Loucy (cell line): Measurements from ENCODE around the gene ZDHHC4.

Experiments used
- H2AFZ ChIP-seq: fragments of 200-600 bp; sonication (generic); 2 replicates; pipeline ENCODE4 v1.6.0; 2016; ENCODE audit warnings: antibody characterized with exemption, mild to moderate bottlenecking, low read length, moderate library complexity
- H3F3A ChIP-seq: fragments of 200-600 bp; 2 replicates; pipeline ENCODE4 v1.6.0; 2016; ENCODE audit warnings: antibody characterized with exemption, low read depth, mild to moderate bottlenecking
- H3K27me3 ChIP-seq: fragments of 200-600 bp; sonication (generic); 2 replicates; pipeline ENCODE4 v1.6.1; 2014; ENCODE audit warnings: low read length, mild to moderate bottlenecking; ENCODE audit not compliant: insufficient read depth, poor library complexity, severe bottlenecking
- H3K36me3 ChIP-seq: fragments of 200-600 bp; sonication (generic); 2 replicates; pipeline ENCODE4 v1.6.1; 2016; ENCODE audit warnings: low read length; ENCODE audit not compliant: insufficient read depth
- H3K4me1 ChIP-seq: fragments of 200-600 bp; sonication (generic); 2 replicates; pipeline ENCODE4 v1.5.1; 2014; ENCODE audit warnings: low read length, mild to moderate bottlenecking; ENCODE audit not compliant: insufficient read depth, poor library complexity, severe bottlenecking
- H3K4me2 ChIP-seq: fragments of 200-600 bp; sonication (generic); 2 replicates; pipeline ENCODE4 v1.6.0; 2014; ENCODE audit warnings: antibody characterized with exemption, low read length, low read depth, mild to moderate bottlenecking; ENCODE audit not compliant: poor library complexity, severe bottlenecking
- H3K4me3 ChIP-seq: fragments of 200-600 bp; sonication (generic); 2 replicates; pipeline ENCODE4 v1.5.1; 2014; ENCODE audit warnings: low read length, mild to moderate bottlenecking, mixed read lengths; ENCODE audit not compliant: poor library complexity, severe bottlenecking
- H3K79me2 ChIP-seq: fragments of 200-600 bp; sonication (generic); 2 replicates; pipeline ENCODE4 v1.6.1; 2014; ENCODE audit warnings: low read length; ENCODE audit not compliant: insufficient read depth
- H3K9ac ChIP-seq: fragments of 200-600 bp; sonication (generic); 2 replicates; pipeline ENCODE4 v1.6.0; 2014; ENCODE audit warnings: mild to moderate bottlenecking, low read depth, low read length, moderate library complexity; ENCODE audit not compliant: poor library complexity, severe bottlenecking
- H3K9me2 ChIP-seq: fragments of 200-600 bp; sonication (generic); replicated peaks from 2 replicates; pipeline ENCODE4 v1.6.1; 2016; ENCODE audit warnings: low read depth, low read length, mixed read lengths
- H3K9me3 ChIP-seq: fragments of 200-600 bp; sonication (generic); 2 replicates; pipeline ENCODE4 v1.6.1; 2014; ENCODE audit warnings: mild to moderate bottlenecking, antibody characterized with exemption, low read length, low read depth; ENCODE audit not compliant: insufficient read depth
- H4K20me1 ChIP-seq: fragments of 200-600 bp; sonication (generic); 2 replicates; pipeline ENCODE4 v1.6.0; 2014; ENCODE audit warnings: antibody characterized with exemption, low read length, mild to moderate bottlenecking; ENCODE audit not compliant: insufficient read depth, poor library complexity, severe bottlenecking
- CTCF ChIP-seq: fragments of 200-600 bp; sonication (generic); conservative IDR thresholded peaks from 2 replicates; pipeline ENCODE4 v1.5.1; 2014; ENCODE audit warnings: mild to moderate bottlenecking, antibody characterized with exemption, low read length
- EZH2phosphoT487 ChIP-seq: fragments of 200-600 bp; IDR thresholded peaks from 2 replicates; pipeline ENCODE4 v1.6.1; 2018; ENCODE audit warnings: antibody characterized with exemption, mild to moderate bottlenecking, moderate library complexity, borderline replicate concordance

Gene ZDHHC4

DNA sequence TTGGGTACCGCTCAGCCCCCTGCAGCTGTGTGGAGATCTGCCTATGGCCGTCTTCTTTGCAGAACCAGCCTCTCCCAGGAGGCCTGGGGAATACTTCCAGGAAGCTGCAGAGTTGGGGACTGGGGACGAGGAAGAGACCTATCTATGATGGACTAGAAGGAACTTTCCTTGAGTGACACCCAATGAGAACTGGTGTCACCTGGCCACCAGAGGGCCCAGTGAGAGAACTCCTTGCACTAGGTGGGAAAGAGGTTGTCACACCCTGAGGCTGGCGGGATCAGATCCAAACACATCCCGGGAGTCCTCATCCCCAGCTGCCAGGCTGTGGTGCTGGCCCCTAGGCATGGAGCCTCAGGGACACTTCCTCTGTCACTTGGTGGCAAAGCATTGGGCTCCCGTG lies 21.1 kb upstream of the ZDHHC4 start:
- H3K9me3 ChIP-seq = no peaks in the 10 kb centered on the region
- H3K9me2 ChIP-seq = no peaks in the 10 kb centered on the region
- H3K4me1 ChIP-seq = no peaks in the 10 kb centered on the region
- no peak overlapping the region for H3K4me2 ChIP-seq
- H4K20me1 ChIP-seq = no peaks in the 10 kb centered on the region
- no peak overlapping the region for H2AFZ ChIP-seq
- no peaks in the 10 kb centered on the region for H3K36me3 ChIP-seq
- H3F3A ChIP-seq = no peaks in the 10 kb centered on the region
- H3K9ac ChIP-seq = no peak overlapping the region
- H3K79me2 ChIP-seq = no peaks in the 10 kb centered on the region
- H3K4me3 ChIP-seq = no peak overlapping the region
- no peaks in the 10 kb centered on the region for H3K27me3 ChIP-seq
- TF ChIP-seq CTCF = peak; percentile 45
- no peak for TF ChIP-seq EZH2phosphoT487

- Histone ChIP-seq H3K36me3 (no peaks in the 10 kb centered on the region), H3K4me2 (no peak overlapping the region), H2AFZ (peak overlapping the region; percentile 91), H3K4me3 (no peak overlapping the region), H3K27me3 (no peaks in the 10 kb centered on the region), H3K4me1 (no peaks in the 10 kb centered on the region), H3K9me2 (no peaks in the 10 kb centered on the region), H3K9me3 (no peaks in the 10 kb centered on the region), H4K20me1 (no peaks in the 10 kb centered on the region), H3K79me2 (no peaks in the 10 kb centered on the region), H3F3A (no peaks in the 10 kb centered on the region), H3K9ac (no peak overlapping the region)
- TF ChIP-seq EZH2phosphoT487 (no peak), CTCF (peak; percentile 50)
Observed at GRCh38 chr7:6558837-6559236, 18.4 kb upstream of the ZDHHC4 start.

DNA sequence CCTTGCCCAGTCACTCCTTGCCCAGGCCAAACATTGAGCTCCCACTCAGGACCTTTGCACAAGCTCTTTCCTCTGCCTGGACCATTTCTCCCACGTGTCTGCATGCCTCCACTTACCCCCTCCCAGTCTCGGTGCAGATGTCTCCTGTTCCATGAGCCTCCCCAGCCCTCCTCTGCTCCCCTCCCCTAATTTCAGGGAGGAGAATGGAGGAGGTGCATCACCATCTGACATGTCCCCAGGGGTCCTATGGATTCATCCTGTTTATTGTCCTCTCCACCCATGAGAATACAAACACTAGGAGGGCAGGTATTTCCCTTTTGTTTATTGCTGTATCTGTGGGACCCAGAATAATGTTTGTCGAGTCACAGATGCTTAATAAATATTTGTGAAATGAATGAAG lies 17.4 kb upstream of the ZDHHC4 start:
- no peak overlapping the region for H3K9ac ChIP-seq
- H3K36me3 ChIP-seq = no peaks in the 10 kb centered on the region
- H4K20me1 ChIP-seq = no peaks in the 10 kb centered on the region
- H2AFZ ChIP-seq = no peak overlapping the region
- no peaks in the 10 kb centered on the region for H3K9me3 ChIP-seq
- no peak overlapping the region for H3K4me2 ChIP-seq
- H3F3A ChIP-seq = no peaks in the 10 kb centered on the region
- H3K27me3 ChIP-seq = no peaks in the 10 kb centered on the region
- H3K4me3 ChIP-seq = no peak overlapping the region
- no peaks in the 10 kb centered on the region for H3K79me2 ChIP-seq
- TF ChIP-seq EZH2phosphoT487 (no peak), CTCF (no peak)
- H3K4me1 ChIP-seq = no peaks in the 10 kb centered on the region
- no peaks in the 10 kb centered on the region for H3K9me2 ChIP-seq
